ENCODE results near the gene KRT84. TPM values are rescaled to one million over a fixed set of nuclear protein-coding genes. Genes with fewer than 3 reads are reported as not detected.

Gene KRT84
- total RNA-seq, 1 experiment from 2014 or later: not detected

GRCh38 chr12:52401926-52402325, 16.5 kb upstream of the KRT84 start:
- no peaks in the 10 kb centered on the region for H3K4me1 ChIP-seq (ENCODE audit: control insufficient read depth in 1 of 2, insufficient read depth in 2 of 2, low read length in 2 of 2)
- ChIA-PET CTCF (interaction anchor here (1.3 kb wide), 1 partner anchor 10 kb away, joined by 3 read pairs; no protein-coding TSS in a partner anchor), RAD21 (ENCODE audit: low non-redundant PET in 1 of 2, low total read pairs in 2 of 2, uncharacterized antibody in 2 of 2, unreplicated experiment in 2 of 2) (no interaction called here), POLR2A (interaction anchor here (1.1 kb wide), 1 partner anchor 255 kb away, joined by 6 read pairs; no protein-coding TSS in a partner anchor)
- H4K20me1 ChIP-seq (ENCODE audit: insufficient read depth): no peaks in the 10 kb centered on the region
- no peaks in the 10 kb centered on the region for H3K9me2 ChIP-seq (ENCODE audit: insufficient read depth)
- TF ChIP-seq FOSL1 (IDR thresholded peaks at IDR 0.05; ENCODE audit: low read depth) (no peak), RAD21 (IDR thresholded peaks at IDR 0.05; ENCODE audit: low read depth) (no peak), EZH2 (IDR thresholded peaks at IDR 0.05) (no peak), SRF (IDR thresholded peaks at IDR 0.05; ENCODE audit: low read depth) (no peak), CBX3 (IDR thresholded peaks at IDR 0.05; ENCODE audit: low read depth) (no peak), TCF7L2 (IDR thresholded peaks at IDR 0.05; ENCODE audit: borderline replicate concordance, extremely low read depth, insufficient read depth, insufficient read length) (no peak), JUND (IDR thresholded peaks at IDR 0.05) (no peak), YY1 (IDR thresholded peaks at IDR 0.05; ENCODE audit: extremely low read depth, insufficient replicate concordance, low read depth, low read length) (no peak), ZBTB33 (IDR thresholded peaks at IDR 0.05; ENCODE audit: extremely low read depth, insufficient replicate concordance, low read length) (no peak), MAX (IDR thresholded peaks at IDR 0.05) (no peak), EZH2phosphoT487 (IDR thresholded peaks at IDR 0.05; ENCODE audit: borderline replicate concordance) (no peak), CTCF (IDR thresholded peaks at IDR 0.05 in 2 of 3, conservative IDR thresholded peaks at IDR 0.05 in 1 of 3; ENCODE audit: borderline replicate concordance in 1 of 3, insufficient read depth in 1 of 3, low read depth in 2 of 3, low read length in 2 of 3) (no peak), CEBPB (IDR thresholded peaks at IDR 0.05; ENCODE audit: low read depth) (no peak), SP1 (IDR thresholded peaks at IDR 0.05; ENCODE audit: low read depth) (no peak), ZNF274 (IDR thresholded peaks at IDR 0.05; ENCODE audit: low read depth, low read length) (no peak)
- no peak for DNase-seq (ENCODE audit: low read depth, low spot score)
- no peaks in the 10 kb centered on the region for H3K36me3 ChIP-seq (ENCODE audit: control insufficient read depth in 1 of 2, insufficient read depth in 2 of 2, low read length in 2 of 2)
- H3K79me2 ChIP-seq (ENCODE audit: insufficient read depth, low read length): no peaks in the 10 kb centered on the region
- no peak overlapping the region for H3K4me2 ChIP-seq (ENCODE audit: low read length)
- H3K4me3 ChIP-seq (replicated peaks in 1 of 2; ENCODE audit: low read depth in 1 of 2, low read length in 2 of 2): no peak overlapping the region
- intact Hi-C loops (cut with micrococcal nuclease): no loop called here
- no peak overlapping the region for H2AFZ ChIP-seq (ENCODE audit: low read depth, low read length, poor library complexity, severe bottlenecking)
- ATAC-seq: no peak
- no TSS peak for BruUV-seq (replicated peaks)
- H3K9me3 ChIP-seq (ENCODE audit: control insufficient read depth in 1 of 2, insufficient read depth in 1 of 2, low read depth in 1 of 2, low read length in 2 of 2): no peaks in the 10 kb centered on the region
- H3K27ac ChIP-seq (ENCODE audit: low read depth, low read length): no peak overlapping the region
- H3K9ac ChIP-seq (ENCODE audit: low read length): no peak overlapping the region
- H3K27me3 ChIP-seq (ENCODE audit: insufficient read depth, low read length): no peaks in the 10 kb centered on the region

Measured in HCT116 (cell line).